CD4-positive, alpha-beta T cell treated with Interleukin-15 for 4 hours (primary cell): ENCODE results near the gene MAML3.
"Not testable (repeated sequence)": the region's sequence is repeated elsewhere in the genome, so short reads cannot be mapped to it uniquely, and the experiment has no call there.

Source experiments
- DNase-seq: peaks from one replicate; pipeline ENCODE4 v3.0.0-alpha.2; 2020; ENCODE audit warnings: low spot score

MAML3 gene

GRCh38 chr4:139720806-139721205 is 433.2 kb downstream of the MAML3 start:
- no peak for DNase-seq

- DNase-seq, result no peak
Measured at GRCh38 chr4:139719381-139720101, 434.4 kb downstream of the MAML3 start.

- DNase-seq, result no peak
Measured at GRCh38 chr4:139718833-139719232, 435.2 kb downstream of the MAML3 start.

- DNase-seq, result no peak
Measured at GRCh38 chr4:139718358-139718757, 435.6 kb downstream of the MAML3 start.

GRCh38 chr4:139715746-139716391 is 438.1 kb downstream of the MAML3 start:
- DNase-seq, result no peak

- DNase-seq, result no peak
Measured at GRCh38 chr4:139712882-139713281, 441.1 kb downstream of the MAML3 start.

GRCh38 chr4:139711461-139711860 is 442.5 kb downstream of the MAML3 start:
- no peak for DNase-seq

- no peak for DNase-seq
Measured at GRCh38 chr4:139710073-139710472, 443.9 kb downstream of the MAML3 start.

GRCh38 chr4:139709660-139710059 is 444.3 kb downstream of the MAML3 start:
- no peak for DNase-seq

GRCh38 chr4:139704915-139705485 is 449.0 kb downstream of the MAML3 start:
- DNase-seq, result no peak

- DNase-seq, result no peak
Measured at GRCh38 chr4:139700568-139700967, 453.4 kb downstream of the MAML3 start.

GRCh38 chr4:139698167-139698925 is 455.6 kb downstream of the MAML3 start:
- not testable (repeated sequence) for DNase-seq

GRCh38 chr4:139696491-139696890 is 457.5 kb downstream of the MAML3 start:
- DNase-seq, result no peak

GRCh38 chr4:139694522-139695107 is 459.4 kb downstream of the MAML3 start:
- no peak for DNase-seq

GRCh38 chr4:139692309-139693012 is 461.5 kb downstream of the MAML3 start:
- no peak for DNase-seq

- no peak for DNase-seq
Measured at GRCh38 chr4:139690419-139690818, 463.6 kb downstream of the MAML3 start.

- DNase-seq, result no peak
Measured at GRCh38 chr4:139689093-139689722, 464.8 kb downstream of the MAML3 start.

GRCh38 chr4:139686988-139687387 is 467.0 kb downstream of the MAML3 start:
- no peak for DNase-seq

GRCh38 chr4:139686130-139686529 is 467.9 kb downstream of the MAML3 start:
- DNase-seq, result no peak

- no peak for DNase-seq
Measured at GRCh38 chr4:139685180-139685579, 468.8 kb downstream of the MAML3 start.

GRCh38 chr4:139684351-139684750 is 469.6 kb downstream of the MAML3 start:
- no peak for DNase-seq
